Measurements from ENCODE around the gene PRSS53.

The PRSS53 gene

DNA sequence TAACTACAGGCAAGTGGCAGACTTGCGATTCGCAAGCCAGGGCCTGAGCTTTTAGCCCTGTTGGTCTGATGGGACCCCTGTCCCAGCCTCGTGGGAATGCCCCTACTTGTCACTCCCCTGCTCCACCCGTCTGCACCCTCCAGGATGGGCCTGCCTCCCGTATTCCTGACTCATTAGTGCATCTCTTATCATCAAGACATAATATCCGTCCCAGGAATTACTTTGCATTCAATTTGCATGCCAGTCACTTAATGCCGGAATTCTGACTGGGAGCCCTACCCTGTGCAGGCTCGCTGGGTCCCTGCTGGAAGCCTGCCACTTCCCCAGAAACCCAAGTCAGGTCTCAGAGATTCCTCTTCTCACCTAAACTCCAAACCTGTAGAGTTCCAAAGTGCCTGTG is 3.3 kb downstream of the PRSS53 start:
- Histone ChIP-seq H3K36me3 (replicated peaks) (peaks cover 13% of the 10 kb centered on the region), H3K27me3 (replicated peaks) (no peaks in the 10 kb centered on the region), H3K27ac (no peak overlapping the region), H3K4me3 (ENCODE audit: low read depth, low read length) (no peak overlapping the region)
- no peak for DNase-seq
- TF ChIP-seq CTCF (IDR thresholded peaks at IDR 0.05; ENCODE audit: low read depth, low read length, missing control alignments), result no peak
- in situ Hi-C loops (cut with HindIII; ENCODE audit: low pct_ligation_motif_present, low sequenced_read_pairs), result no loop called here

- no peak for DNase-seq
- H3K36me3 ChIP-seq (replicated peaks), result peaks cover 20% of the 10 kb centered on the region
- TF ChIP-seq CTCF (IDR thresholded peaks at IDR 0.05; ENCODE audit: low read depth, low read length, missing control alignments), result no peak
- in situ Hi-C loops (cut with HindIII; ENCODE audit: low pct_ligation_motif_present, low sequenced_read_pairs), result no loop called here
- no peak overlapping the region for H3K4me3 ChIP-seq (ENCODE audit: low read depth, low read length)
- H3K27me3 ChIP-seq (replicated peaks), result no peaks in the 10 kb centered on the region
- H3K27ac ChIP-seq, result no peak overlapping the region
Measured at GRCh38 chr16:31084584-31085302, 4.0 kb downstream of the PRSS53 start.

DNA sequence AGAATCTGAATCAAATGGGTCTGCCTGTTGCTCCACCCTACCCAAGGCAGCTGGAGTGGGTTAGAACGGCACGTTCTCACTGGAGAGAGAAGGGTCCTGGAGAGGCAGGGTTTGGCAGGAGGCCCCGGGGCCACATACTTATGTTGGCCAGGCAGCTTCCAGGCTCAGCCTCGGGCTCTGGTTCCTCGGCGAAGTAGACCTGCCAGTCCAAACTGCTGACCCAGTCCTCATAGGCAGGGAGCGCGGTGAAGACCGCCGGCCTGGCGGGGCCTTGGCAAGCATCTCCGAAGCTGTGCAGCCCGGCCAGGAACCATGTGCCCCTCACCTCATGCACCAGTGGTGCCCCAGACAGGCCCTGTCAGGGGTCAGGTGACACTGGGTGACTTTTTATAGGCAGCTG is 4.8 kb downstream of the PRSS53 start:
- Histone ChIP-seq H3K4me3 (ENCODE audit: low read depth, low read length) (no peak overlapping the region), H3K36me3 (replicated peaks) (peaks cover 19% of the 10 kb centered on the region), H3K27ac (no peak overlapping the region), H3K27me3 (replicated peaks) (no peaks in the 10 kb centered on the region)
- no peak for TF ChIP-seq CTCF (IDR thresholded peaks at IDR 0.05; ENCODE audit: low read depth, low read length, missing control alignments)
- in situ Hi-C loops (cut with HindIII; ENCODE audit: low pct_ligation_motif_present, low sequenced_read_pairs), result no loop called here
- no peak for DNase-seq

- Histone ChIP-seq H3K4me3 (ENCODE audit: low read depth, low read length) (no peak overlapping the region), H3K27ac (no peak overlapping the region), H3K27me3 (replicated peaks) (no peaks in the 10 kb centered on the region), H3K36me3 (replicated peaks) (peaks cover 19% of the 10 kb centered on the region)
- no peak for TF ChIP-seq CTCF (IDR thresholded peaks at IDR 0.05; ENCODE audit: low read depth, low read length, missing control alignments)
- in situ Hi-C loops (cut with HindIII; ENCODE audit: low pct_ligation_motif_present, low sequenced_read_pairs), result no loop called here
- no peak for DNase-seq
Measured at GRCh38 chr16:31083556-31083955, 5.2 kb downstream of the PRSS53 start.

DNA sequence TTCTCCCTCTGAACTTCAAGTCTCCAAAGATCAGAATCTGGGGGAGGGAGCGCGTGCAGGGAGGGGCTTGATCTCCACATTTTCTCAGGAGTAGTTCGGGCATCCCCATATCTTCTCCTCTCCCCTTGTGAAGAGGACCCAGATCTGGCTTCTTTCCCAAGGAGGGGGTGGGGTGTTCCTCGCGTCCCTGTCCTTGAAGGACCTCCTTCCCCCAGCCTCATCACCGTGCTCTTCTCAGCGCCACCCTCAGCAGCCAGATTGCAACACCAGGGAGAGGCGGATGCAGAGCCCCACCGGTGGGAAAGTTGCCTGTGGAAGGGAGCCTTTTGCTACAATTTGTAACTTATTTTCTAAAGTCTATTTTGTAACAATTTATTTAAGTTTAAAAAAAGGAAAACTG is 5.7 kb downstream of the PRSS53 start:
- no peak overlapping the region for H3K27ac ChIP-seq
- no peak overlapping the region for H3K4me3 ChIP-seq (ENCODE audit: low read depth, low read length)
- H3K36me3 ChIP-seq (replicated peaks), result peaks cover 21% of the 10 kb centered on the region
- no peak for TF ChIP-seq CTCF (IDR thresholded peaks at IDR 0.05; ENCODE audit: low read depth, low read length, missing control alignments)
- DNase-seq, result no peak
- in situ Hi-C loops (cut with HindIII; ENCODE audit: low pct_ligation_motif_present, low sequenced_read_pairs), result no loop called here
- no peaks in the 10 kb centered on the region for H3K27me3 ChIP-seq (replicated peaks)
